GM18867 (cell line): Measurements from ENCODE around the gene TECTB.

Experiments used
- ATAC-seq: cut with Tn5 transposase; IDR thresholded peaks from one replicate; pipeline ENCODE4 v1.9.1; 2021; ENCODE audit warnings: mild to moderate bottlenecking, moderate library complexity; ENCODE audit not compliant: unreplicated experiment

TECTB gene

DNA sequence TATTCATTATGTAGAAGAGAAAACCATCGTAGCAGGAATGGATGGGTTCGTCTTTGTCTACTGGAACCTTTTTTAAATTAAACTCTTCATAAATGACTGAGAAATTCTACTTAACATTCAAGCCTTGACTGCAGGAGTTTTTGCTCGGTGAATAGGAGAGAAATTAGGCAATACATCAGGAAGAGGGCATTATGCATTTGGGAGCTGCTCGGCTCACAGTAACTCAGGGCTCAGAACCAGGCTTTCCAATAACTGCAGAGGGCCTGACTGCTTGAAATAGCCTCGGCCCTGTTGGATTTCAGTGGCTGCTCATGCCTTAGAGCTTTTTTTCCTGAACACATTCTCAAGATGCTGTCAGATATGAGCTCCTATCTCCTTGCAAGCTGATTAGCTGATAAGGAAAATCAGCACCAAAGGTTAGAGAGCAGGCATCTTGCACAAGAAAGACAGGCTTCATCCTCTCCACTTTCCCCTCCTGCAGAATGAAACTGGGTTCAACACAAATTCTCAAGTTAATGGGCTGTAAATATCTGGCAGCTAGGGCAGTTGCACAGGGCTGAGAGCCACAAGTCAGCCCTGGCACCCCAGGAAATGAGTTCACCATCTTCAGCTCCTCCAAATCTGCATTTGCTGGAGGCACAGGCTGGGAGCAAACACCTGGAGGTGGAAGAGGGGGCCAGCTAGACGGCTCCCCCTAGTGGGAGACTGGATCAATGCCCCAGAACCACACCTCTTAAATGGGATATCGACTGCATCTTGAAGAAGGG lies 24.3 kb downstream of the TECTB start:
- ATAC-seq, result peak; percentile 84

DNA sequence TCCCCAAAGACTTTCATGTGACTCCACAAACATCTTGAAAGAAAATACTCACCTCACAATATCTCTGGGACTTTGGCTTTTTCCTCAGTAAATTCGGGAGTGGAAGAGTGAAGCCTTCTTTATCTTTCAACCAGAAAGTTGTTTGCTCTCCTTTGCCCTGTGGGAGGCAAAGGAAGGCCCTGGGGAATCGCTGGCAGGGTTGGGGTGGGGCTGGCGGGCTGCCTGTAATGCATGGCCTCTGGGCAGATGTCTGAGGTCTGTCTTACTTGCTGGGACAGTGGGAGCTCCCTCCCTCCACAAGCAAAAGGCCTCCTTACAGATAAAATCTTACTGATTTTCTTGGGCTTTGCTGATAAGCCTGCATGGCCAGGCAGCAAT lies 24.9 kb downstream of the TECTB start:
- no peak for ATAC-seq

DNA sequence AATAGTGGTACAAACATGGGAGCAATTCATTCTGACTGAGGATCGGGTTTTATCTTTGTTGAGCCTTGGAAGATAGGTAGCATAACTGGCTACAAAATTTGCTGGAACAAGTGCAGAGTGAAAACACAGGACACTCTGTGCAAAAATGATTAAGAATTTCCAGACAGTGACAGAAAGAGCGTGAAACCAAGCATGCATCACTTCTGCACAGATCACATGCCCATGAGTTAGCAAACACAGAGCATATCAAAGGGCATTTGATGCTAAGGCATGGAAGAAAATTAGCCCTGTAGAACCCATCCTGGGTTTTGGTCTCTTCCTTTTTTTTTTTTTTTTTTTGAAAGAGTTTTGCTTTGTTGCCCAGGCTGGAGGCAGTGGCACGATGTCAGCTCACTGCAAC lies 28.3 kb downstream of the TECTB start:
- ATAC-seq, result no peak

DNA sequence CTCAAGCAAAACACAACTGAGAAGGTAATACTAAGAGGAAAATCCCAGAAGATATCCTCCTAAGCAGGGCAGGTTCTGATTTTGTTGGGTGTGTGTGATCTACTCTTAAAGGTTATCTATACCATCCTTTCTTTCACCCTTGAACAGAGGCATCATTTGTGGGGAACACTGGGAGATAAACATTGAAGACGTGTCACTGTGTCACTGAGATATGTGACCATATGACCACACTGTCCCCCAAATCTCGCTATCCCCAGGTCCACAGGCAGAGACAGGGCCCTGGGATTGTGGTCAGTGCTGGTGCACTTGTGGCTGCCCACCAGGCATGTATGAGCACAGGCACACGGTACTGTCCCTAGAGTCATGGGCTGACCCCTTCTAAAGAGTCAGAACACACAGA lies 30.0 kb downstream of the TECTB start:
- no peak for ATAC-seq

DNA sequence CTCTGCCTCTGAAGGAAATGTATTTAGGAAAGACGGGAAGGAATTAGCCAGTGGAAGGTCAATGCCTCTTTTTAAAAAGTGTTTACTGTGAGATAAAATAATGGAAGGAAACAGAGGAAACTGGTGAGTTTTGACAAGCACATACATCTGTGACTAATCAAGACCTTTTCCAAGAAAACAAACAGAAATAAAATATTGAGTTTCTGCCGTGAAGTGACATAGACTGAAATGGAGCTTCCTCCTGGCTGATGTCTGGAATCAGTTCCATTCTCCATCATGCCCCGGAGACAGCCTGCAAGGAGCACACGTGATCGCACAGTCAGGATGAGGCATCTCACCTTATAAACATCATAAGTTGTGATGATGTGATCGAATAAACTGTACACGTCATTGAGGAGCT lies 30.7 kb downstream of the TECTB start:
- ATAC-seq, result no peak

DNA sequence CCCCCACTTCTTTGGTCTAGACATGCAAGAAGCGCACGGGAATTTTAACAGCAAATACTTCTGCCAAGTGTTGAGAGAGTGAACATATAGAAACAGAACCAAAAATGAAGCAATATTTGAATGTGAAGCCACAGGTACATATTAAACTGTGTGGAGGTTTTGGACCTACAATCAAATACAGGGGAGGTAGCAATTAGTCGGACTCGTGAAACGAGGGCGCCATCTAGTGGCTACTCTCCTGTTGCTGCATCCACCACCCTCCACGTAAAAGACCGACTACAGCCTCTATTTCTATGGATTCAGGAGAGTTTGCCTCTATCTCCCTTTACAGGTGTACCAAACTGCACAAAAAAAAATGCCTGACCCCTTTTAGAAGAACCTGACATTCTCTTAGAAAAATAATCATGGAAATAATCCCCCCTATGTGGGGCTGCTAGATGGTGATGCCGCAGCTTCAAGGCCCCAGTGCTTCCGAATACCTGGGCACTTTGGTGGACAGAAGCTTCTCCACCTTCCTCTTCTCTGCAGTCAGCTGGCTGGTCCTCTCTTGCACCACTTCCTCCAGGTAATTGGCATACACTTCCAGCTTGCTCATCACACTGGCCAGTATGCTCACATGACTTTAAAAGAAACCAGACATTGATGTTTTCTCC lies 31.7 kb downstream of the TECTB start:
- peak; percentile 87 for ATAC-seq

DNA sequence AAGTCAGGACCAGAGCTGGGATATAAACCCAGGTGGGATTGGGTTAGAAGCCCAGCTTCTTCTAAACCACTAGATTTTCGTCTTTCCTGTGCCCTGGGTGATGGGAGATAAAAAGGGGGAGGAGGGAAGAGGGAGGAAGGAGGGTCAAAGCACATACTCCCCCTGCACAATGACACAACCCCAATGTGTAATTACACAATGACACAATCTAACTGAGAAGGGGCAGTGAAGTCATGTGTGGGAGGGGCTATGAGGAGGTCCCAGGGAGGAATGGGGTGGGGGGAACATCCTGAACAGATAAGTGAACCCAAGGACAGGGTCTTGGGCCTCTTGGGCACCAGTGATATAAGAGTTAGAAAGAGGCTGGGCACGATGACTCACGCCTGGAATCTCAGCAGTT lies 44.5 kb downstream of the TECTB start:
- no peak for ATAC-seq

DNA sequence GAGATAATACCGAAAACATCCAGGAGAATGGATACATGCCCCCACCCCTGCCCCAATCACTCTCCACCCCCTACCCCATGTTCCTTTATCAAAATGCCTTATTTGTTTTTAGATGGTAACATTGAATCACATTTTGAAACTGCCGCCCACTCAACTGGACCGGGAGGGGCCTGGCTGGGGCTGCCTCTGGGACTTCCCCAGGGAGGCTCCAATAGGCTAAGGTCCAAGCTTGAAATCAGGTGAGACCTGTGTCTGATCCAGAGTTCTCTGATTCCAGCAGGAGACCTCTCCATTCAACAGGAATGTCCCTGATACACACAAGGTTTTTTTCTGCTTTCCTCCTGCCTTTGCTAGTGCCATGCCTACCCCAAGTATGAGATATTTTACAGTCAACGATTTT lies 47.0 kb downstream of the TECTB start:
- ATAC-seq, result no peak

DNA sequence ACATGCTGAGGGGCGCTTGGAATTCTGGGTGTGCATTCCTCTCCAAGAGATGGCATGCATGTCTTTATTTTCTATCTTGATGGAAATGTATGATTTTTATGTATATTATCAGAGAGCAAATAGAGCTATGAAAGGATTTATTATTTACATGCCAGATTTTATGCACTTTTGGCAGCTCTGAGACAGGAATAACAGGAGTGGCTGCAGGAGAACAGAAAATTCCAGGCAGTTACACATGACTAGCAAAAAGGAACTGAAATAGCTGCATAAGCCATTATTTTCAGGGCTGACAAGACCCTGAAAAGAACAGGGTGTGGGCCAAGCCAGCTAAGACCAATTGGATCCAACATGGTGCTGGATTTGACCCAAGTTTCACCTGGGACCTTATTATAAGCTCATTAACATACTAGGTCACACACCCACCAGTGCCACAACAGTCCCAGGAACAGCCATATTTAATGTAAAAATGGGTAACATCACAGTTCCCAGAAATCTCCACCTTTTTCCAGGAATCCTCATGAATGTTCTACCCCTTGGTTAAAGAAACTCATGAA lies 47.5 kb downstream of the TECTB start:
- no peak for ATAC-seq

DNA sequence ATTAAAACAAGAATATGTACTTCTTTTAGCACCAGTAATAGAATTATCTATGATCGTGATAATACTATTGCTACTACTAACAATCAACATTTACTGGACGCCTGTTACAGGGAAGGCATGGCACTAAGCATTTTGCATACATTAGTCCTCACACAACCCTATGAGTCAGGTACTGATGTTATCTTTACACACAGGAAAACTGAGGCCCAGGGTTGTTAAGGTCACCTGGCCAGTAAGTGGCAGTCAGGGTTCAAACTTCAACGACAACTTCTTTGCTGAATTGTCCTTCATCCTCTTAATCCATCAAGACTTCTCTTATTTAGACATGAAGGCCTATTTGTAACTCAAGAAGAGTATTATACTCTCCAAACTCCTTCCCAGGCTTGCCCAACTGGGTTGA lies 48.8 kb downstream of the TECTB start:
- ATAC-seq, result no peak

DNA sequence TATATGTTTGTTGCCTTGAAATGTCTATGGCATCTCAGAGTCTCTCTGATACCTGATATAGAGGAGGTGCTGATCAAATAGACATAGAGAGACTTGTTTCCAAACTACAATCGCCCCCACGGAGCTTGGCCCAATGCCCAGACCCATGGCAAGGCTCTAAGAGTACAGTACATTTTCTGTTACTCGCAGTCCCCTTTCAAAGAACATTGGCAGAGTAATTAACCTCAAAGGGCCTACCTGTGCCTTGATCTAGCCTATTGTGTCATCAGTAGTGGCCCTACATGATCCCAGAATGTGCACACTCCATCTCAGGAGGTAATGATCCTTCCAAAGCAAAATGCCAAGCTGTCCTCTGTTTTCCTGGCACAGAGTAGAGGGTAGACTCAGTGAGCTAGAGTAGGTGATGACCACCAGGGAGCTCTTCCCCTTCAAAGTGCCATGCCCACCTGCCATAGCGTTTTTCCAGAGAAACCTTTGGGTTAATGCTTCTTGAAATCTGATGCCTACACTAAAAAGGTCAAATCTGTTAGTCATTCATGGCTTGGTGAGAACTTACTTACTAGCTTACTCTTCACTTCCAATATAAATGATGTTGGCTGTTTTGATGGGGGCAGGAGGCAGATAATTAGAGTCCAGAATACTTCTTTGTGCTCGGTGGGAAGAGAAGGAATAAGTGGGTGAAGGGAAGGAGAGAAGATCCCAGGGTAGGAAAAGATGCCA lies 49.5 kb downstream of the TECTB start:
- no peak for ATAC-seq

DNA sequence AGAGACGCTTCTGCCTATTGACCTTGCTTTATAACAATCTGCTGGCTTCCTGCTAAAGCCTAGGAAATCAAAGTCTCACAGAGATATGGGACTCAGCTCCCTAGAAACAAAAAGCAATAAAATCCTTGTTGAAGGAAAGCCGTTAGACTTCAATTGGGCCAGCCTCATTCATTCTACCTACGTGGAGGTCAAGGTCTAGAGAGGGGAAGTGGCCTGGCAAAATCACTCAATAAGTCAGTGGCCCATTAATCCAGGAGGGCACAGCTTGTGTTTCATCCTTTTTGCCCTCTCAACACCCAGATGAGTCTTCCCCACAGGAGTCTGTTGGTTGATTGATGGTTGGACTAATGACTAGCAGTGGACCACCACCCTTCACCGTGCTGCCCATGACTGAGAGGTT lies 50.3 kb downstream of the TECTB start:
- no peak for ATAC-seq

DNA sequence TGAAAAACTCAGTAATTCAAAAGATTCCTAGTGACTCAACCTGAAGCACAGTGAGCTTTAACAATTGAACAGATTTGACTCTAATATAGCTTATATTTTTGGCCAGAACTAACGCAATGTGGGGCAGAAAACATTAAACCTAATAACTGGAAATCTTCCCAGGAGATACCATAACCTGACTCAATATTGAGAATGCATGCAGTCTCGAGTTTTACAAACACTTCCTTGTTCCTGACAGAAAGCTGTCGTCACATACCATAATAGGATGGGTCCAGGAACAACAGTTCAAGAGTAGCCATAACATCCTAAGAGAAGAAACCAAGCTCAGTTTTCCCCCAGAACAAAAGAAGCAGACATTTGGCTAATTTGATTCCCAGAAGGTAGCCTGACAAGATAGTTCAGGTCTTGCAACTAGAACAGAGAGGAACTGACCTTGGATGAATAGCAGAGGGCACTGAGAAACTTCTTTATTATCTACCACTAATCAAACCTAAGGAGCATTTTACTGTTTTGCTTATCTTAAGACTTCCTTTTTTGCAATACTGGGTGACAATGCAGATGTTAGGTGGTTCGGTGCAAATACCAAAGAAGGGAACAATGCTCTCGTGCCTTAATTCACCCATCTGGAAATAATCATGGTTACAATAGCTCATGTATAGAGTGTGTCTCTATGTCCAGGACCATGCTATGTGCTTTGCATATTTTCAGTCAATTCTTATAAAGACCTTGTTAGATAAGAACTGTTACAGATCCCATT lies 52.1 kb downstream of the TECTB start:
- no peak for ATAC-seq

DNA sequence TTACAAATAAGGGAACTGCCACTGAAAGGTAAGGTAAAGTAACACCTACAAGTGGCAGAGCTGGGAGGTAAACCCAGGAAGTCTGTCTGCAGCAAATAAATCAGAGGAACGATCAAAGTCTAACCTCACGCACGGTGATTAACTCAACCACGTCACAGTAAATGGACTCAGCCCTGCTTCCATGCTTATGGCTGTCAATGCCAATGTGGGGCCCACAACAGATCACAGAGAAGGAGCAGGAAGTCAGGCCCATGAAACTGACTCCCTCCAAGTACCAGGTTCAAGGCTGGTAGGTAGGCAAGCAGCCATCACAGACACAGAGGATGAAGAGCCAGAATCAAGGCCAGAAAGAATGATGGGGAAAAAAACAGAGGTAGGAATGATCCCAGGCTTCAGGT lies 52.7 kb downstream of the TECTB start:
- ATAC-seq, result no peak

DNA sequence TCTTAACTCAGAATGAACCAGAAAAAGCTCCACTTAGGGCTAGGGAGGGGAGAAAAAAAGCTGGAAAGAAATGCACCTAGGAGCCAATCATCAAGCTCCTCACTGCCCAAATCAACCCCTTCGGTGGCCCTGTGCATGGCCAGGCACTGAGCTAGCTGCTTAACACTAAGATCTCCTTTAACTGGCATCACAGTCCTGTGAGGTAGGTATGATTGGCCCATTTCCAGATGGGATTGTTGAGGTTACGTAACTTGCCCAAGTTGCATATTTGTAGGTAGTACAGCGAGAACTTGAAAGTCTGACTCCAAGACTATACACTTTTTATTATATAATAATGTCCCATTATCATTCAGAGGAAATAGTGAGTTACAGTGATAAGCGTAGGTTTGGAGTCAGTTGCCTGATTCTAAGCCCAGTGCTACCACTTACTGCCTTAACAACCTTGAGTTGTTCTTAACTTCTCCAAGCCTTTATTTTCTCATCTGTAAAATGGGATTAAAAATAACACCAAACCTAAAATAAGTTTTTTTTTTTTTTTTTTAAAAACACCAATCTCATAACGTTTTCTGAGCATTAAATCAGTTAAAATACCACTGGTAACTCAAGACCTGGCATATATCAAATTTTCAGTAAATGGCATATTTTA lies 53.5 kb downstream of the TECTB start:
- ATAC-seq, result no peak

DNA sequence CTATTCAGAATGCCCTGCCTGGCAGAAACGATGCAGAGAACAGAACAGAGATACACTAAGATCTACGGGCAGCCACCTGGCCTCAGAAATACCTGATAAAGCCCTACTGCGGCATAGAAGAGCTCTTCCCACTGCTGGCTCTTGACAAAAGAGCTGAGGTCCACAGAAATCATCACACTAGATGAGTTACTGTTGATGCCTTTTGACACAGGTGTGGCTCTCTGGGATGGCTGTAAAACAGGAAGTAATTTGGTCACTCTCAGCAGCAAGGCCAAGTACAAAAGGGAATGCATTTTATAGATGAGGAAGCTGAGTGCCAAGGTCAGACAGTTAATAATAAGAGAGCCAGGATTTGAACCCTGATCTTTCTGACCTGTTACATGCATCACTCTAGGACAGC lies 55.8 kb downstream of the TECTB start:
- ATAC-seq, result no peak

DNA sequence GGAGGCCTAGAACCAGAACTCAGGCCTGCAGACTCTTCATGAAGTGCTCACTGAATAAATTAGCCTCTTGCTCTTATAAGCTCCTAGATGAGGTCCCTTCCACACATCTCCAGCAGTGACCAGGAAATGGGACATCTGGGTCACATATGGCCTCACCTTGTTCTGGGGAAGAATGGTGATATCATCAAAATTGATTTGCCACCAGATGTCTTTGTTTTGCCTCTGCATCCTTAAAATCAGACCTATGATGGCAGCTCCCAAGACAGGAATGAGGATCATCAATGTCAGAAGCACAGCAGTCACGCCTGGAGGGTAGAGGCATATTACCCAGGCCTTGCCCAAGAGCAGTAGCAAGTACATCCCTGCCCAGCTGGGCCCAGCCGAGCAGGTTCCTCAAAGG lies 57.4 kb downstream of the TECTB start:
- ATAC-seq, result no peak

DNA sequence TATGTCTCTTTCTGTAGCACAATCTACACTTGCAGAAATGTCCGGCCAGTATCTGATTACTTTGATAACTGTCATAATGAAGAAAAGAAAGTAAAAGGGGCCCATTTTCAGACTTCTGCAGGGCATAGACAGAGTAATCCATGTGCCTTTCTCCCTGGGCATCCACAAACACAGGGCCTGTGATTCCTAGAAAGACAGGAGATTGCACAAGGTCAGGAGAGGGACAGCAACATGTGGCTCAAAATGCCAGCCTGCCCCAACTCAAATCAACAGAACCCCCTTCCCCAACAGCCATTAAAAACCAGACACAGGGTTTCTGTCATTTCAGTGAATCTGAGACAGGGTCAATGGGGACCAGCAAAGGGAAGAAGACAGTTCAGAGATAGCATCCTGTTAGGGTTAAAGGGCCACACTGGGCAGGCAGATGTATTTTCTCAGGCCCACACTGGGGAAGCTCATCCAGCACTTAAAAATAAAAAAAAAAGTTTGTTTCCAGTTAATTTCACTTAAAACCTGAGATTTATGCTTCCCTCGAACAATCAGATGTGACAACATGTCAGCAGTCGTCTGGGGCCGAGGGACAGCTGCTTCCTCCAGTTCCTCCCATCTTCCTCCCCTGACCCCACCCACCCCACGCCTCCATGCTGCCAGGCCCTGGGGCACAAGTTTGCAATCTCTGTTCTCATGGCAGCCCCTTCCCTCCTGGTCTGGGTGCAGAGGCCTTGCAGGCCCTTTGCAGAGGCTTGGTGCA lies 60.0 kb downstream of the TECTB start:
- no peak for ATAC-seq

DNA sequence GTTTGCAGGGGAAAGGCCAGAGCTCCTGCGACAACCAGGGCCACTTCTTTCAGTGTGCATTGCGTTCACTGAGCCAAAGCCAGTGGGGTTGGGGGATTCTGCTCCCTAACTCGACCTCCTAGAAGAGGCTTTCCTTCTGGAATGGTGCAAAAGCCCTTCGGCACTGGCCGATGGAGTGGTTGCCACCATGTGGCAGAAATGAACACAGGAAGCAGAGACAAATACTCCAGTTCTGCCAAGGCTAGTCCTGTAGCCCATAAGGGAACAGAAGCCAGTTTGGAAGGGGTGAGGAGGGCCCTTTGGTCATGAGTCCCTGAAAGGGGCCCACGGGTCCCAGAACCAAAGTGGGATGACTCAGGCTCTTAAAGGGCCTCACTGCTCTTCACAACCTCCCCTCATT lies 61.1 kb downstream of the TECTB start:
- no peak for ATAC-seq

DNA sequence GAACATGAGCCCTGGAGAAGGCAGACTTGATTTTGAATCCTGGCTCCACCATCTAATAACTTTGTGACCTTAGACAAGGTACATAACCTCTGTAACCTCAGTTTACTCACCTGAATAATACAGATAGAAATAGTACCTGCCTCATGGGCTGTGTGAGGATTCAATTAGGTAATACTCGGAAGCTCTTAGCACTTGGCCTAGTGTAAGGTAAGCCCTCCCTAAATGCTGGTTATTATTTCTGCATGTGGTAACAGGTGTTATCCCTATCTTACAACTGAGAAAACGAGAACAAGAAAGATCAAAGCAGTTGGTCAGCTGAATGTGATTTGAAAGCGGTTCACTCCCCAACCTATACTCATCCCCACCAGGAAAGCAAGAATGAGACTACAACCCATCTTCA lies 62.0 kb downstream of the TECTB start:
- ATAC-seq, result peak; percentile 49
